Mucosa of rectum (tissue), 2 donors: Measurements from ENCODE around the gene LHFPL3.
"Not testable (repeated sequence)": the region's sequence is repeated elsewhere in the genome, so short reads cannot be mapped to it uniquely, and the experiment has no call there.

Experiments used
- H3K27ac ChIP-seq, 2 donors: one replicate each; pipeline ENCODE4 v1.7.0; 2013; ENCODE audit warnings: inconsistent platforms in 2 of 2, low read depth in 2 of 2, low read length in 2 of 2
- H3K27me3 ChIP-seq, 2 donors: one replicate each; pipeline ENCODE4 v1.7.0; 2013; ENCODE audit warnings: low read length in 2 of 2; ENCODE audit not compliant: control insufficient read depth in 2 of 2, insufficient read depth in 2 of 2
- H3K36me3 ChIP-seq, 2 donors: one replicate each; pipeline ENCODE4 v1.7.0; 2013; ENCODE audit warnings: low read length in 2 of 2; ENCODE audit not compliant: control insufficient read depth in 2 of 2, insufficient read depth in 2 of 2
- H3K4me1 ChIP-seq, 2 donors: one replicate each; pipeline ENCODE4 v1.7.0; 2013; ENCODE audit warnings: low read length in 2 of 2, mild to moderate bottlenecking in 1 of 2; ENCODE audit not compliant: control insufficient read depth in 2 of 2, insufficient read depth in 2 of 2
- H3K4me3 ChIP-seq, 2 donors: one replicate each; pipeline ENCODE4 v1.7.0; 2013; ENCODE audit warnings: low read length in 2 of 2
- H3K9ac ChIP-seq, 2 donors: one replicate each; pipeline ENCODE4 v1.7.0; 2013; ENCODE audit warnings: low read length in 2 of 2, low read depth in 1 of 2, mild to moderate bottlenecking in 1 of 2
- H3K9me3 ChIP-seq, 2 donors: one replicate each; pipeline ENCODE4 v1.7.0; 2013; ENCODE audit warnings: low read length in 2 of 2; ENCODE audit not compliant: control insufficient read depth in 2 of 2
- donor health status: healthy.
- donor health status: Normal muscosa, but diverticular disease.

LHFPL3 gene

GRCh38 chr7:104328296-104328969 lies at the start of gene LHFPL3:
TSS of gene LHFPL3 (plus strand) at chr7:104328603.
- Histone ChIP-seq H3K9ac (no peak within 1 kb of the TSS), H3K27me3 (peaks cover 27 to 28% of the 10 kb centered on the region in 2 donors), H3K4me3 (peak within 1 kb of the TSS; percentile 26 to 30), H3K36me3 (no peaks in the 10 kb centered on the region), H3K27ac (no peak within 1 kb of the TSS), H3K4me1 (no peaks in the 10 kb centered on the region), H3K9me3 (no peaks in the 10 kb centered on the region)

- not testable (repeated sequence) for H3K36me3 ChIP-seq, H3K9me3 ChIP-seq, H3K4me3 ChIP-seq, H3K4me1 ChIP-seq, H3K27me3 ChIP-seq, H3K27ac ChIP-seq, H3K9ac ChIP-seq
Observed at GRCh38 chr7:104281685-104282084, 46.7 kb upstream of the LHFPL3 start.

- Histone ChIP-seq H3K36me3 (no peaks in the 10 kb centered on the region), H3K9me3 (no peaks in the 10 kb centered on the region), H3K9ac (no peak overlapping the region), H3K4me3 (no peak overlapping the region), H3K27ac (no peak overlapping the region), H3K27me3 (no peaks in the 10 kb centered on the region), H3K4me1 (no peaks in the 10 kb centered on the region)
Observed at GRCh38 chr7:104286839-104287238, 41.6 kb upstream of the LHFPL3 start.

- H3K4me1 ChIP-seq: no peaks in the 10 kb centered on the region
- H3K9ac ChIP-seq: no peak overlapping the region
Observed at GRCh38 chr7:104288137-104288536, 40.3 kb upstream of the LHFPL3 start.

GRCh38 chr7:104294291-104294690 lies 34.1 kb upstream of the LHFPL3 start:
- Histone ChIP-seq H3K9me3 (no peaks in the 10 kb centered on the region), H3K36me3 (no peaks in the 10 kb centered on the region), H3K9ac (no peak overlapping the region), H3K27ac (no peak overlapping the region), H3K4me3 (no peak overlapping the region), H3K4me1 (no peaks in the 10 kb centered on the region), H3K27me3 (no peaks in the 10 kb centered on the region)

More at GRCh38 chr7:104288137-104288536, 40.3 kb upstream of the LHFPL3 start:
- no peaks in the 10 kb centered on the region for H3K9me3 ChIP-seq
- H3K27me3 ChIP-seq: no peaks in the 10 kb centered on the region
- H3K4me3 ChIP-seq: no peak overlapping the region
- H3K27ac ChIP-seq: no peak overlapping the region
- no peaks in the 10 kb centered on the region for H3K36me3 ChIP-seq

- Histone ChIP-seq H3K36me3 (no peaks in the 10 kb centered on the region), H3K9me3 (no peaks in the 10 kb centered on the region), H3K27ac (no peak overlapping the region), H3K4me3 (no peak overlapping the region), H3K9ac (no peak overlapping the region), H3K4me1 (no peaks in the 10 kb centered on the region), H3K27me3 (no peaks in the 10 kb centered on the region)
Observed at GRCh38 chr7:104296266-104296665, 32.1 kb upstream of the LHFPL3 start.

- H3K4me3 ChIP-seq: no peak overlapping the region
- no peaks in the 10 kb centered on the region for H3K36me3 ChIP-seq
- no peaks in the 10 kb centered on the region for H3K27me3 ChIP-seq
- H3K4me1 ChIP-seq: no peaks in the 10 kb centered on the region
- no peaks in the 10 kb centered on the region for H3K9me3 ChIP-seq
- H3K9ac ChIP-seq: no peak overlapping the region
- H3K27ac ChIP-seq: no peak overlapping the region
Observed at GRCh38 chr7:104296900-104297299, 31.5 kb upstream of the LHFPL3 start.

GRCh38 chr7:104299323-104299722 lies 29.1 kb upstream of the LHFPL3 start:
- H3K9me3 ChIP-seq: no peaks in the 10 kb centered on the region
- H3K4me1 ChIP-seq: no peaks in the 10 kb centered on the region
- H3K36me3 ChIP-seq: no peaks in the 10 kb centered on the region
- H3K27ac ChIP-seq: no peak overlapping the region
- H3K9ac ChIP-seq: no peak overlapping the region
- no peak overlapping the region for H3K4me3 ChIP-seq
- H3K27me3 ChIP-seq: no peaks in the 10 kb centered on the region

- Histone ChIP-seq H3K9ac (no peak overlapping the region), H3K9me3 (no peaks in the 10 kb centered on the region), H3K36me3 (no peaks in the 10 kb centered on the region)
Observed at GRCh38 chr7:104299777-104300176, 28.6 kb upstream of the LHFPL3 start.

GRCh38 chr7:104306793-104307192 lies 21.6 kb upstream of the LHFPL3 start:
- H3K4me1 ChIP-seq: no peaks in the 10 kb centered on the region
- no peak overlapping the region for H3K4me3 ChIP-seq
- H3K9ac ChIP-seq: no peak overlapping the region
- no peaks in the 10 kb centered on the region for H3K27me3 ChIP-seq
- H3K36me3 ChIP-seq: no peaks in the 10 kb centered on the region
- no peaks in the 10 kb centered on the region for H3K9me3 ChIP-seq
- H3K27ac ChIP-seq: no peak overlapping the region

More at GRCh38 chr7:104299777-104300176, 28.6 kb upstream of the LHFPL3 start:
- no peak overlapping the region for H3K4me3 ChIP-seq
- H3K27ac ChIP-seq: no peak overlapping the region
- H3K27me3 ChIP-seq: no peaks in the 10 kb centered on the region
- no peaks in the 10 kb centered on the region for H3K4me1 ChIP-seq
